WTC11 (cell line): ENCODE results near the gene NKAPL. TPM values are rescaled to one million over a fixed set of nuclear protein-coding genes. Genes with fewer than 3 reads are reported as not detected.

ENCODE experiments used
- ARID4B ChIP-seq: sonication (generic); formaldehyde crosslinking; IDR thresholded peaks from 2 replicates; pipeline ENCODE4 v1.8.0; 2023; ENCODE audit warnings: missing genetic modification reagents, mild to moderate bottlenecking, borderline replicate concordance
- ATF3 ChIP-seq: sonication (generic); formaldehyde crosslinking; conservative IDR thresholded peaks from 2 replicates; pipeline ENCODE4 v1.8.1; 2022; ENCODE audit warnings: mild to moderate bottlenecking, missing genetic modification reagents
- FOXP4 ChIP-seq: sonication (generic); formaldehyde crosslinking; IDR thresholded peaks from 2 replicates; pipeline ENCODE4 v1.8.0; 2022; ENCODE audit warnings: mild to moderate bottlenecking, missing genetic modification reagents
- GRHL2 ChIP-seq: fragments of 250-450 bp; sonication (Bioruptor Pico); IDR thresholded peaks from 2 replicates; pipeline ENCODE4 v1.8.0; 2022; ENCODE audit warnings: mild to moderate bottlenecking, moderate library complexity; ENCODE audit not compliant: insufficient replicate concordance, severe bottlenecking
- HMGA2 ChIP-seq: fragments of 250-450 bp; sonication (Bioruptor Pico); IDR thresholded peaks from 2 replicates; pipeline ENCODE4 v1.4.0; 2021; ENCODE audit warnings: mild to moderate bottlenecking, moderate library complexity
- IRF2 ChIP-seq: sonication (generic); formaldehyde crosslinking; IDR thresholded peaks from 2 replicates; pipeline ENCODE4 v1.8.0; 2022; ENCODE audit warnings: low read depth, missing genetic modification reagents, borderline replicate concordance
- MLX ChIP-seq: sonication (generic); formaldehyde crosslinking; IDR thresholded peaks from 2 replicates; pipeline ENCODE4 v1.8.1; 2023; ENCODE audit warnings: mild to moderate bottlenecking, missing genetic modification reagents, moderate library complexity
- NR1H2 ChIP-seq: sonication (generic); formaldehyde crosslinking; IDR thresholded peaks from 2 replicates; pipeline ENCODE4 v1.9.0; 2021; ENCODE audit warnings: mild to moderate bottlenecking, moderate library complexity, missing genetic modification reagents
- NR3C1 ChIP-seq: sonication (generic); formaldehyde crosslinking; conservative IDR thresholded peaks from 2 replicates; pipeline ENCODE4 v1.8.1; 2023; ENCODE audit warnings: low read depth, mild to moderate bottlenecking, missing genetic modification reagents
- SMAD3 ChIP-seq: sonication (generic); formaldehyde crosslinking; IDR thresholded peaks from 2 replicates; pipeline ENCODE4 v1.8.0; 2022; ENCODE audit warnings: missing genetic modification reagents, mild to moderate bottlenecking, borderline replicate concordance
- ZNF317 ChIP-seq: sonication (generic); formaldehyde crosslinking; IDR thresholded peaks from 2 replicates; pipeline ENCODE4 v1.8.1; 2023; ENCODE audit warnings: low read depth, mild to moderate bottlenecking, moderate library complexity, missing genetic modification reagents, borderline replicate concordance
- ZNF416 ChIP-seq: fragments of 250-450 bp; sonication (Bioruptor Pico); IDR thresholded peaks from 2 replicates; pipeline ENCODE4 v1.9.0; 2021; ENCODE audit warnings: mild to moderate bottlenecking, inconsistent platforms
- ZNF423 ChIP-seq: fragments of 250-450 bp; sonication (Bioruptor Pico); IDR thresholded peaks from 2 replicates; pipeline ENCODE4 v2.1.2; 2022; ENCODE audit warnings: mild to moderate bottlenecking, moderate library complexity
- ZNF671 ChIP-seq: fragments of 250-450 bp; sonication (Bioruptor Pico); IDR thresholded peaks from 2 replicates; pipeline ENCODE4 v1.8.0; 2021; ENCODE audit warnings: mild to moderate bottlenecking
- total RNA-seq: library from RNA; stranded (reverse); gene quantifications from 3 replicates; pipeline ENCODE4 v1.2.3, GENCODE V29; 2021
- TF ChIP-seq, protein P1 (sequence below): sonication (generic); formaldehyde crosslinking; IDR thresholded peaks from 2 replicates; pipeline ENCODE4 v1.8.1; 2023; ENCODE audit warnings: mild to moderate bottlenecking, missing genetic modification reagents
- TF ChIP-seq, protein P2 (sequence below): sonication (generic); formaldehyde crosslinking; IDR thresholded peaks from 2 replicates; pipeline ENCODE4 v1.8.0; 2022; ENCODE audit warnings: mild to moderate bottlenecking, missing genetic modification reagents
- TF ChIP-seq, protein P3 (sequence below): fragments of 250-450 bp; sonication (Bioruptor Pico); IDR thresholded peaks from 2 replicates; pipeline ENCODE4 v1.9.0; 2021; ENCODE audit warnings: mild to moderate bottlenecking, borderline replicate concordance
- TF ChIP-seq, protein P4 (sequence below): fragments of 250-450 bp; sonication (Bioruptor Pico); conservative IDR thresholded peaks from 2 replicates; pipeline ENCODE4 v1.9.0; 2021; ENCODE audit warnings: mild to moderate bottlenecking
- TF ChIP-seq, protein P5 (sequence below): sonication (generic); formaldehyde crosslinking; IDR thresholded peaks from 2 replicates; pipeline ENCODE4 v1.8.0; 2022; ENCODE audit warnings: mild to moderate bottlenecking, missing genetic modification reagents

Gene NKAPL
- total RNA-seq, 1 experiment from 2014 or later, result 0.26 TPM

GRCh38 chr6:28281288-28282064 is 22.4 kb downstream of the NKAPL start, which contains the start of gene PGBD1 (continued):
- TF ChIP-seq, protein P1, sequence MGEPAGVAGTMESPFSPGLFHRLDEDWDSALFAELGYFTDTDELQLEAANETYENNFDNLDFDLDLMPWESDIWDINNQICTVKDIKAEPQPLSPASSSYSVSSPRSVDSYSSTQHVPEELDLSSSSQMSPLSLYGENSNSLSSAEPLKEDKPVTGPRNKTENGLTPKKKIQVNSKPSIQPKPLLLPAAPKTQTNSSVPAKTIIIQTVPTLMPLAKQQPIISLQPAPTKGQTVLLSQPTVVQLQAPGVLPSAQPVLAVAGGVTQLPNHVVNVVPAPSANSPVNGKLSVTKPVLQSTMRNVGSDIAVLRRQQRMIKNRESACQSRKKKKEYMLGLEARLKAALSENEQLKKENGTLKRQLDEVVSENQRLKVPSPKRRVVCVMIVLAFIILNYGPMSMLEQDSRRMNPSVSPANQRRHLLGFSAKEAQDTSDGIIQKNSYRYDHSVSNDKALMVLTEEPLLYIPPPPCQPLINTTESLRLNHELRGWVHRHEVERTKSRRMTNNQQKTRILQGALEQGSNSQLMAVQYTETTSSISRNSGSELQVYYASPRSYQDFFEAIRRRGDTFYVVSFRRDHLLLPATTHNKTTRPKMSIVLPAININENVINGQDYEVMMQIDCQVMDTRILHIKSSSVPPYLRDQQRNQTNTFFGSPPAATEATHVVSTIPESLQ, result no peak
- TF ChIP-seq FOXP4 (CRISPR knock-in tag), result 0 out of 2 replicates have a peak, but pooled peaks have one; percentile 41
- no peak for TF ChIP-seq ZNF416 (CRISPR knock-in tag)
- no peak for TF ChIP-seq ATF3 (CRISPR knock-in tag)
- TF ChIP-seq, protein P2, sequence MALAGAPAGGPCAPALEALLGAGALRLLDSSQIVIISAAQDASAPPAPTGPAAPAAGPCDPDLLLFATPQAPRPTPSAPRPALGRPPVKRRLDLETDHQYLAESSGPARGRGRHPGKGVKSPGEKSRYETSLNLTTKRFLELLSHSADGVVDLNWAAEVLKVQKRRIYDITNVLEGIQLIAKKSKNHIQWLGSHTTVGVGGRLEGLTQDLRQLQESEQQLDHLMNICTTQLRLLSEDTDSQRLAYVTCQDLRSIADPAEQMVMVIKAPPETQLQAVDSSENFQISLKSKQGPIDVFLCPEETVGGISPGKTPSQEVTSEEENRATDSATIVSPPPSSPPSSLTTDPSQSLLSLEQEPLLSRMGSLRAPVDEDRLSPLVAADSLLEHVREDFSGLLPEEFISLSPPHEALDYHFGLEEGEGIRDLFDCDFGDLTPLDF (CRISPR knock-in tag), result no peak
- no peak for TF ChIP-seq IRF2
- TF ChIP-seq, protein P3, sequence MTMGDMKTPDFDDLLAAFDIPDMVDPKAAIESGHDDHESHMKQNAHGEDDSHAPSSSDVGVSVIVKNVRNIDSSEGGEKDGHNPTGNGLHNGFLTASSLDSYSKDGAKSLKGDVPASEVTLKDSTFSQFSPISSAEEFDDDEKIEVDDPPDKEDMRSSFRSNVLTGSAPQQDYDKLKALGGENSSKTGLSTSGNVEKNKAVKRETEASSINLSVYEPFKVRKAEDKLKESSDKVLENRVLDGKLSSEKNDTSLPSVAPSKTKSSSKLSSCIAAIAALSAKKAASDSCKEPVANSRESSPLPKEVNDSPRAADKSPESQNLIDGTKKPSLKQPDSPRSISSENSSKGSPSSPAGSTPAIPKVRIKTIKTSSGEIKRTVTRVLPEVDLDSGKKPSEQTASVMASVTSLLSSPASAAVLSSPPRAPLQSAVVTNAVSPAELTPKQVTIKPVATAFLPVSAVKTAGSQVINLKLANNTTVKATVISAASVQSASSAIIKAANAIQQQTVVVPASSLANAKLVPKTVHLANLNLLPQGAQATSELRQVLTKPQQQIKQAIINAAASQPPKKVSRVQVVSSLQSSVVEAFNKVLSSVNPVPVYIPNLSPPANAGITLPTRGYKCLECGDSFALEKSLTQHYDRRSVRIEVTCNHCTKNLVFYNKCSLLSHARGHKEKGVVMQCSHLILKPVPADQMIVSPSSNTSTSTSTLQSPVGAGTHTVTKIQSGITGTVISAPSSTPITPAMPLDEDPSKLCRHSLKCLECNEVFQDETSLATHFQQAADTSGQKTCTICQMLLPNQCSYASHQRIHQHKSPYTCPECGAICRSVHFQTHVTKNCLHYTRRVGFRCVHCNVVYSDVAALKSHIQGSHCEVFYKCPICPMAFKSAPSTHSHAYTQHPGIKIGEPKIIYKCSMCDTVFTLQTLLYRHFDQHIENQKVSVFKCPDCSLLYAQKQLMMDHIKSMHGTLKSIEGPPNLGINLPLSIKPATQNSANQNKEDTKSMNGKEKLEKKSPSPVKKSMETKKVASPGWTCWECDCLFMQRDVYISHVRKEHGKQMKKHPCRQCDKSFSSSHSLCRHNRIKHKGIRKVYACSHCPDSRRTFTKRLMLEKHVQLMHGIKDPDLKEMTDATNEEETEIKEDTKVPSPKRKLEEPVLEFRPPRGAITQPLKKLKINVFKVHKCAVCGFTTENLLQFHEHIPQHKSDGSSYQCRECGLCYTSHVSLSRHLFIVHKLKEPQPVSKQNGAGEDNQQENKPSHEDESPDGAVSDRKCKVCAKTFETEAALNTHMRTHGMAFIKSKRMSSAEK, result no peak
- no peak for TF ChIP-seq NR3C1
- TF ChIP-seq, protein P4, sequence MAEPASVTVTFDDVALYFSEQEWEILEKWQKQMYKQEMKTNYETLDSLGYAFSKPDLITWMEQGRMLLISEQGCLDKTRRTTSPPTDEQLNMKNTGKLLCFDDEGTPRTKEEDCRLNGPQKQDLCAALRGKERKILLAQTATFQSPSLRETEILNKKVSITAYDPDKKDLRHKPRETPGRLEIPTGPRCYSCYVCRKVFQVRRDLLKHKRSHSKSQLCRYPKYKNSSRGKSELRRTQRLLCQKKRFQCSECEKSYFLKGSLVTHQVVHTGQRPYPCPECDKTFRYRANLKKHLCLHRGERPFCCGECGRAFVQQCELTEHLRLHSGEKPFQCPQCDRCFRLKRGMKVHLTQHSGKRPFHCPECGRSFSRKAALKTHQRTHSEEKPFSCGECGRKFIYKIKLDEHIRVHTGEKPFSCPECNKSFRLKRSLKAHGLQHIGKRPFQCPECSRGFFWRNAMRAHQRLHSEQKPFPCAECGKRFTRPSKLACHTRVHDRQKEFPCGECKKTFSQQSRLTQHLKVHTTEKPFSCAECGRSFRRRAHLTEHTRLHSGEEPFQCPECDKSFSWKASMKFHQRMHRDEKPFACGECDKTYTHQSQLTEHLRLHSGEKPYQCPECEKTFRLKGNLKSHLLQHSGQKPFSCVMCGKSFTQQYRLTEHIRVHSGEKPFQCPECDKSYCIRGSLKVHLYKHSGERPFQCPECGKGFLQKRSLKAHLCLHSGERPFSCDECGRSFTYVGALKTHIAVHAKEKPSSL, result no peak
- TF ChIP-seq ZNF317 (CRISPR knock-in tag), result no peak
- no peak for TF ChIP-seq MLX (CRISPR knock-in tag)
- TF ChIP-seq GRHL2, result no peak
- no peak for TF ChIP-seq HMGA2 (CRISPR knock-in tag)
- peak; percentile 26; the same call in 1 of the 2 replicates for TF ChIP-seq ZNF423 (CRISPR knock-in tag)
- no peak for TF ChIP-seq SMAD3 (CRISPR knock-in tag)
- TF ChIP-seq NR1H2 (CRISPR knock-in tag), result no peak
- TF ChIP-seq, protein P5, sequence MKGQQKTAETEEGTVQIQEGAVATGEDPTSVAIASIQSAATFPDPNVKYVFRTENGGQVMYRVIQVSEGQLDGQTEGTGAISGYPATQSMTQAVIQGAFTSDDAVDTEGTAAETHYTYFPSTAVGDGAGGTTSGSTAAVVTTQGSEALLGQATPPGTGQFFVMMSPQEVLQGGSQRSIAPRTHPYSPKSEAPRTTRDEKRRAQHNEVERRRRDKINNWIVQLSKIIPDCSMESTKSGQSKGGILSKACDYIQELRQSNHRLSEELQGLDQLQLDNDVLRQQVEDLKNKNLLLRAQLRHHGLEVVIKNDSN, result no peak
- no peak for TF ChIP-seq ARID4B (CRISPR knock-in tag)
- TF ChIP-seq ZNF671, result no peak
